Esophagus muscularis mucosa (tissue), 4 donors: ENCODE measurements around the gene SNED1. TPM values are rescaled to one million over a fixed set of nuclear protein-coding genes. Genes with fewer than 3 reads are reported as not detected.

Experiments
- DNase-seq: peaks from one replicate; pipeline ENCODE4 v3.0.0-alpha.2; 2017; ENCODE audit errors: extremely low spot score
- H3K27ac ChIP-seq, 4 donors: fragments of 200-600 bp; sonication (generic); replicated peaks in 1 of 4; 1 replicate in 3 of 4; 2 replicates in 1 of 4; pipeline ENCODE4 v1.5.1; 2016 to 2019; ENCODE audit warnings: mild to moderate bottlenecking in 1 of 4
- H3K27me3 ChIP-seq, 4 donors: fragments of 200-600 bp; sonication (generic); one replicate each; pipeline versions ENCODE4 v1.5.1 to v1.6.0; 2016 to 2019
- H3K36me3 ChIP-seq, 4 donors: fragments of 200-600 bp; sonication (generic); one replicate each; pipeline ENCODE4 v1.5.1; 2016 to 2019
- H3K4me1 ChIP-seq, 4 donors: fragments of 200-600 bp; sonication (generic); one replicate each; pipeline ENCODE4 v1.5.1; 2016 to 2019
- H3K4me3 ChIP-seq, 4 donors: fragments of 200-600 bp; sonication (generic); 1 replicate in 2 of 4; 2 replicates in 2 of 4; pipeline ENCODE4 v1.5.1; 2016 to 2019; ENCODE audit warnings: mild to moderate bottlenecking in 4 of 4, moderate library complexity in 1 of 4
- H3K9me3 ChIP-seq, 4 donors: fragments of 200-600 bp; sonication (generic); 1 replicate in 3 of 4; 2 replicates in 1 of 4; pipeline ENCODE4 v1.5.1; 2016 to 2019
- CTCF ChIP-seq, 3 experiments: fragments of 200-600 bp in 2 of 3; fragments of 450-650 bp in 1 of 3; sonication (generic) in 2 of 3; IDR thresholded peaks; one replicate each; pipeline ENCODE4 v1.5.1; 2017 to 2019; ENCODE audit warnings: antibody characterized with exemption in 3 of 3, mild to moderate bottlenecking in 2 of 3, moderate library complexity in 1 of 3
- EP300 ChIP-seq: sonication (generic); formaldehyde crosslinking; IDR thresholded peaks from one replicate; pipeline ENCODE4 v1.6.1; 2017; ENCODE audit warnings: antibody characterized with exemption
- POLR2A ChIP-seq: fragments of 450-650 bp; IDR thresholded peaks from one replicate; pipeline ENCODE4 v1.6.1; 2017; ENCODE audit warnings: antibody characterized with exemption, moderate library complexity, mild to moderate bottlenecking, low read depth
- POLR2AphosphoS5 ChIP-seq, 2 donors: sonication (generic); formaldehyde crosslinking; IDR thresholded peaks; one replicate each; pipeline ENCODE4 v1.6.1; 2017; ENCODE audit warnings: antibody characterized with exemption in 2 of 2
- WGBS: methylation state at CpG from one replicate; pipeline ENCODE4 v1.1.5; 2018; 5-methylcytosine and 5-hydroxymethylcytosine counted together
- intact Hi-C: fragments of 100-400 bp; cut with DNase I; formaldehyde crosslinking; loops from one replicate; pipeline ENCODE4 v1.15.1; 2023
- total RNA-seq, 4 donors: library from RNA; depleted of rRNA; stranded (reverse); fragments of >200 nt; gene quantifications; one replicate each; pipeline versions ENCODE4 v1.1.0 to v1.2.1, GENCODE V29; 2016

Gene SNED1
- total RNA-seq, 4 donors from 2014 or later, result 7.3 to 14.1 (median 11.6) TPM

GRCh38 chr2:241066171-241066892 is 67.9 kb downstream of the SNED1 start:
- intact Hi-C loops, result no loop called here
- WGBS, result 92% methylated on average over 20 of the region's 21 CpGs
- DNase-seq, result peak; percentile 82
- Histone ChIP-seq H3K9me3 (no peaks in the 10 kb centered on the region), H3K36me3 (peaks cover 0 to 48% (median 38%) of the 10 kb centered on the region in 4 donors), H3K27me3 (peaks cover 0 to 50% (median 0%) of the 10 kb centered on the region in 4 donors), H3K4me3 (no peak overlapping the region), H3K27ac (no peak overlapping the region), H3K4me1 (peaks cover 0 to 12% (median 10%) of the 10 kb centered on the region in 4 donors)
- TF ChIP-seq CTCF (IDR thresholded peaks at IDR 0.05) (no peak), POLR2AphosphoS5 (IDR thresholded peaks at IDR 0.05) (no peak), POLR2A (no peak), EP300 (no peak)

GRCh38 chr2:241066893-241067341 is 68.5 kb downstream of the SNED1 start:
- DNase-seq, result peak; percentile 68
- Histone ChIP-seq H3K4me3 (no peak overlapping the region), H3K9me3 (no peaks in the 10 kb centered on the region), H3K27ac (no peak overlapping the region), H3K36me3 (peaks cover 0 to 54% (median 43%) of the 10 kb centered on the region in 4 donors), H3K4me1 (peaks cover 0 to 12% (median 10%) of the 10 kb centered on the region in 4 donors), H3K27me3 (peaks cover 0 to 52% (median 0%) of the 10 kb centered on the region in 4 donors)
- intact Hi-C loops, result no loop called here
- WGBS, result no CpG with 5 or more reads among the region's 15 CpGs
- no peak for TF ChIP-seq POLR2AphosphoS5 (IDR thresholded peaks at IDR 0.05)
- no peak for TF ChIP-seq POLR2A
- TF ChIP-seq CTCF (IDR thresholded peaks at IDR 0.05), result no peak
- no peak for TF ChIP-seq EP300

- Histone ChIP-seq H3K36me3 (peaks cover 0 to 56% (median 47%) of the 10 kb centered on the region in 4 donors), H3K27me3 (peaks cover 0 to 49% (median 0%) of the 10 kb centered on the region in 4 donors), H3K27ac (no peak overlapping the region), H3K4me3 (no peak overlapping the region), H3K4me1 (peaks cover 0 to 12% (median 10%) of the 10 kb centered on the region in 4 donors), H3K9me3 (no peaks in the 10 kb centered on the region)
- TF ChIP-seq CTCF (IDR thresholded peaks at IDR 0.05) (no peak), EP300 (no peak), POLR2A (no peak), POLR2AphosphoS5 (IDR thresholded peaks at IDR 0.05) (no peak)
- peak; percentile 88 for DNase-seq
- intact Hi-C loops, result no loop called here
- WGBS, result 93% methylated on average over 10 of the region's 21 CpGs
These were observed 69.2 kb downstream of the SNED1 start for GRCh38 chr2:241067501-241068135.

GRCh38 chr2:241068136-241068941 is 69.9 kb downstream of the SNED1 start:
- 83% methylated on average over 25 of the region's 25 CpGs for WGBS
- H3K36me3 ChIP-seq, result peaks cover 0 to 62% (median 50%) of the 10 kb centered on the region in 4 donors
- H3K9me3 ChIP-seq, result no peaks in the 10 kb centered on the region
- no peak overlapping the region for H3K27ac ChIP-seq
- H3K4me1 ChIP-seq, result peaks cover 0 to 11% (median 9%) of the 10 kb centered on the region in 4 donors
- H3K27me3 ChIP-seq, result peaks cover 0 to 41% (median 0%) of the 10 kb centered on the region in 4 donors
- no peak overlapping the region for H3K4me3 ChIP-seq
- peak; percentile 83 for DNase-seq
- TF ChIP-seq CTCF (IDR thresholded peaks at IDR 0.05), result no peak
- no peak for TF ChIP-seq EP300
- TF ChIP-seq POLR2A, result no peak
- TF ChIP-seq POLR2AphosphoS5 (IDR thresholded peaks at IDR 0.05), result no peak
- intact Hi-C loops, result no loop called here
